HG03439 (cell line): ENCODE measurements around the gene BCL2L1.
"Not testable (repeated sequence)": the region's sequence is repeated elsewhere in the genome, so short reads cannot be mapped to it uniquely, and the experiment has no call there.

ENCODE experiments used
- ATAC-seq: cut with Tn5 transposase; IDR thresholded peaks from one replicate; pipeline ENCODE4 v1.9.1; 2021; ENCODE audit warnings: mild to moderate bottlenecking, moderate library complexity; ENCODE audit not compliant: unreplicated experiment

BCL2L1 gene

DNA sequence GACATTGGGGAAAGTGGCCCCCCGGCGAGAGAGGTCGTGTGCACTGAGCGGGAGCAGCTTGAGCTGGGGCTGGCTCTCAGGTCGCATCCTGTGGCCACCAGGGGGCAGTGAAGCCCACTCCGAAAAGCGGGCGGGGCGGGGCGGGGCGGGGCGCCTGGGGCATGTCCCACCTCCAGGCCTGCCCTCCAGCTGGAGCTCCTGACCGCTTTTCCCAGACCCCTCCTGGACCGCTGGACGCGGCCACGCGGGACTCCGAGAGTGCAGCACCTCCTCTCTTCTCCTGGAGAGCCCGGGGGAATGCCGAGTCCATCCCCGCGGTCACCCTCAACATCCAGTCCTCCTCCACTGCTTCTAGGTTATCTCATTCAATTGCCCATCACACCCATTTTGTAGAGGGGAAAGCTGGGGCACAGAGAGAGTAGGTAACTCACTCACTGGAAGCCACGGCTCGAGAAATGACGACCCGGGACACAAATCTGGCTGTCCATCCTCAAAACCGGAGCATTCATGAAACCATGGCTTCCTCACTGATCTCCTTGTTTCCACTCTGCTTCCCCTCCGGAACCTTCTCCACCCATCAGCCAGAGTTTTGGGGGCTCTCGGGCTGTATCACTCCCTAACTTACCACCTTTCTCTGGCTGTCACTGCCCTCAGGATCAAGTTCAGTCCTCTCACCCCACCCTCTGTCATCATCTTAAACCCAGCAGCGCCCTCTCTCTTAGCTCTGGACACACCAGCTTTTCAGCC, 60.9 kb downstream of the BCL2L1 start:
- ATAC-seq: peak; percentile 59

DNA sequence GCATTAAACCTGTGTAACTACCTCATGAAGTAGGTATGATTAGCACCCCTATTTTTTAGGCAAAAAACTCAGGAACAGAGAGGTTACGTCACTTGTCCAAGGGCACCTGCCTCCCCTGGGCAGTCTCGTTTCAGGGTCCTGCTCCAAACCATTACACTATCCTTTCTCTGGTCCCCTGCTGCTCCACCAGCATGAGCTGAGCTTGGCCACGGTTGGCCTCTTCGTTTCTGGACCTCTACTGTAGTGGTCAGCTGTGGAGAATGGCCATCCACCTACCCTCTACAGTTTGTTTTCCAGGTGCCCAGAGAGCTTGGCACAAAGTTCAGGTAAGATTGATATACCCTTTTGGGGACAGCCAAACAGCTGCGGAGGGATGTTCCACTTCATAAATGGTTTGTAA, 68.1 kb downstream of the BCL2L1 start:
- ATAC-seq: no peak

DNA sequence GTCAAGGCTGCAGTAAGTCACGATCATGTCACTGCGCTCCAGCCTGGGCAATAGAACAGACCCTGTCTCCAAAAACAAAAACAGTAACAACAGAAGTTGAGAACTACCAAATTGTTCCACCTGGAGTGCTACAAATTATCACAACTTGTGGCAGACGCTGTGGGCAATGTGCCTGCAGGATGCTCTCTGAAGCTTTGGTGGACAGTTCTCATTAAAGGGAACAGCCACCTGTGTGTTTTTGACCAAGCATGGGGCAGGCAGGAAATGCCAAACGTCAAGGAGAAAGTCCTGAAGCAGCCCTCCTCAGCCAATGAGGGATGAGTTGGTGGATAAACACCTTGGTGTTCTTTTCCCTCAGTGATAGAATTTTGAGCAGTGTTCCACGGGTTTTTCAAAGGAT, 69.1 kb downstream of the BCL2L1 start:
- no peak for ATAC-seq

DNA sequence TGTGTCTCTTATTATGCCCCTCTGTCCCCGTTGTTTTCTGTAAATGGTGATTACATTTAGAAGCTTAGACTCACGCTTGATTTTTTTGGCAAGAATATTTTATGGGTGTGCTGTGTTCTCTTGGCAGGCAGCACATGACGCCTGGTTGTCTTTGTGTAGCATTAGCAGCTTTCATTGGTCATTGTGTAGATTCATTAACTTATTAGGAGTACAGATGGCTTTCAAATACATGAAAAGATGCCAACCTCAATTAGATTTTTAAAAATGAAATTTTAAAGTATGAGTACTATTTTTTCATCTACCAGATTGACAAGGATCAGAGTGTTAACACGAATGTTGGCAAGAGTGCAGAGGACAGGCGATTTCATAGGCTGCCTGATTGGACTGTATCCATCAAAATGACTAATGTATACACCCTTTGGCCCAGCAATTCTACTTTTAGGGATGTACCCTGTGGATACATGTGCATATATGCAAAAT, 69.7 kb downstream of the BCL2L1 start:
- ATAC-seq: no peak

DNA sequence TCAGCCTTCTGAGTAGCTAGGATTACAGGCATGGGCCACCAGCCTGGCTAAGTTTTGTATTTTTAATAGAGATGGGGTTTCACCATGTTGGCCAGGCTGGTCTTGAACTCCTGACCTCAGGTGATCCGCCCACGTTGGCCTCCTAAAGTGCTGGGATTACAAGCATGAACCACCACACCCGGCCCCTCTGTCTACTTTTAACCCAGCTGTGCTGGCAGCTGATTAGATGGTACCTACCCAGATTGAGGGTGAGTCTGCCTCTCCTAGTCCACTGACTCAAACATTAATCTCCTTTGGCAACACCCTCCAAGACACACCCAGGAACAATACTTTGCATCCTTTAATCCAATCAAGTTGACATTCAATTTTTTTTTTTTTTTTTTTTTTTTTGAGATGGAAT, 74.6 kb downstream of the BCL2L1 start:
- not testable (repeated sequence) for ATAC-seq

DNA sequence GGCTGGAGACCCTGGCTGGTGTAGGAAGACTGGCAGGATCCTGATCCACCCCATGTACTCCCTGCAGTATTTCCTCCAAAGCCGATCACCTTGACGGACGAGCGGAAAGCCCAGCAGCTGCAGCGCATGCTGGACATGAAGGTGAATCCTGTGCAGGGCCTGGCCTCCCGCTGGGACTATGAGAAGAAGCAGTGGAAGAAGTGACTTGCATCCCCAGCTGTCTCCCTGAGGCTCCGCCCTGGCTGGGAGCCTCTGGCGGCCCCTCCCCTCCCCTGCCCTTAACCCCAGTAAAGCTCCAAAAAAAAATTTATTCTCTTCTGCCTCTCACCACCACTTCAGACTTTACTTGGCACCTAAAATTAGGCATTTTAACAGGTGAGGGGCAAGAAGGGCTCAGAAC, 78.0 kb downstream of the BCL2L1 start:
- ATAC-seq: no peak

DNA sequence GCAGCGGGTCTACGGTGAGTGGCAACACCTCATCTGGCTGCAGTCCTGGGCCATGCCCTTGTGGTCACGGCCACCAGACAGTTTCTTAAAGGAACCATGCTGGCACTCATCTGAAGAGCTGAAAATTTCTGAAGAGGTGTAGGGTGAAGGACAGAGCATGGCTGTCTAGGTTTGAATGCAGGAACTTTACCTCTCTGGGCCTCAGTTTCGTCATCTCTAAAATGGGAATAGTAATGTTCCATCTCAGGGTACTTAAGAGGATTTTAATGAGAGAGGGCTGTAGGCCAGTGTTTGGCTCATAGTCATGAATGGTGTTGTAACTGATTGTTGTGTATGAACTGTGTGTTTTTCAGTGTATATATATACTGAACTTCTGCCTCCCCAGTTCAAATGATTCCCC, 79.1 kb downstream of the BCL2L1 start:
- ATAC-seq: no peak

DNA sequence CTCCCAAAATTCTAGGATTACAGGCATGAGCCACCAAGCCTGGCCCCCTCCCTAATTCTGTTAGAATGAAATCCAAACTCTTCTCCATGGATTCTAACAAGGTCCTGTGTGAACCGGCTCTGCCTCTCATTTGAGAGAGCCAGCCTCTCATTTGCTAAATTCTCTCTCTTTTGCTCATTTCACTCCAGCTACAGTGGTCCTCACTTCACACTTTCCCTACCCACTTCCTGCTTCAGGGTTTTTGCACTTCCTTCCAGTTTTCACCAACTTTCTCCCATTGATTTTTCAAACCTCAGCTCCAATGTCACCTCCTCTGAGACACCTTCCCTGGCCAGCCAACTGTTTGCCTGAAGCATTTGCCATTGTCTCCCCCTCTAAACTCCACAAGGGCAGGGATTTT, 79.8 kb downstream of the BCL2L1 start:
- ATAC-seq: no peak

DNA sequence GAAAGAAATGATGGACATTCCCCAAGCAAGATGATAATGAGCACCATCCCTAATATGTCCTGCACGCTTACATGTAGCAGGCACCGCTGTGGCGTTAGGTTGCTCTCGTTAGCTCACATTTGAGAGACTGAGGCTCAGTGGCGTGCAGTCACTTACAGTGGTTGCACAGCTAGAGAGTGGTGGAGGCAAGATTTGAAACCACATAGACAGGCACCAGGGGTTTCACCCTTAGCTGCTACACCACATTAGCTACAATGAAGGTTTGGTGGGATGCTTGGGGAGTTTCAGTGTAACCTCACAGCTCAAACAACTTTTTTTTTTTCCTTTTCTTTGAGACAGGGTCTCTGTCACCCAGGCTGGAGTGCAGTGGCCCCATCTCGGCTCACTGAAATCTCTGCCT, 81.3 kb downstream of the BCL2L1 start:
- no peak for ATAC-seq

DNA sequence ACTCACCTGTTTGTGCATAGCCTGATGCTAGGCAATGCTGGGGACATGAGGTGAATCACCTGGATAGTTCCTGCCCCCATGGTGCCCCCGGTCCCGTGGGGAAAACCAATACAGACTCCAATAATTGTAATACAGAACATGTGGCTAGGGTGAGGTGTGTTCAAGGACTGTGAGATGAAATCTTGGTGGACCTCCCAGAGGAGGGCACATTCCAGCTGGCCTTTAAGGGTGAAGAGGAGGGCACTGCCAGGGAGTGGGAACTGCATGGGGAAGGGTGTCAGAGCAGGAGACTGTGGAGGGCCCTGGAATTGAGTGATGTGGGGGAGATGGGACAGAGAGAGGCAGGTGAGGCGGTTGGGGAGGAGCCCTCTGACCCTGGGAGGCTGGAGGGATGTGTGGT, 82.4 kb downstream of the BCL2L1 start:
- ATAC-seq: no peak

DNA sequence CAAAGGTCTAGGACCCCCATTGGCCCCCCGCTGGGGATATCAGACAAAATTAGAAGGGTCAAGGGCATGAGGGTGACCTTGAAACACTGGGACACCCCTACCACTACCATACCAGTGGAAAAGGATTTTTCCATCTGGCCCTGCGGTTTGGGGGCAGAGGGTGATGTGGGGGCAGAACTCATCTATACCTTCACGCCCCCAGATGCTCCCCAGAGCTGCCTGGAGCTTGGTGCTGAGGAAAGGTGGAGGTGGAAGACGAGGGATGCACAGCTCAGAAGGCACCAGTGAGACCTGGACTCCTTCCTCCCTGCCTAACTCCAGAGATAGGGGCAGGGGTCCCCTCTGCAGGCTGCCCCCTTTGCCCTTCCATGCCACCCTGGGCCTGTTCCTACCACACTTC, 83.9 kb downstream of the BCL2L1 start:
- ATAC-seq: no peak

DNA sequence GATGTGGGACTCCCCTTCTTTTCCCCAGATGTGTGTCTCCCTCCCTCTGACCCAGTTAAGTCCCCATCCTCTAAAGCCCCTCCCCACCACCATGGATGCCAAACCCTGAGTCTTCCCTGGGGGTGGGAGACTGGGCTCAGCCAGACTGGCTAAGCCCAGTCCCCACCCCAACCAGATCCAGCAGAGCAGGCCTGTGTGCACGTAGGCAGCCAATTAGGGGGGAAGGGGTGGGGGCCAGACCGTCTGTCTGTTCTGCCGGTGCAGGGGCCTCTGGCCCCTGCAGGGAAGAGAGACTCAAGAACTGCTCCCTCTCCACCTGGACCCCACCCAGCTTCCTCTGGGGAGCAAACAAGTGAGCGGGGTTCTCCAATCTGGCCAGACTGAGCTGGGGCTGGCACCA, 84.4 kb downstream of the BCL2L1 start:
- no peak for ATAC-seq

DNA sequence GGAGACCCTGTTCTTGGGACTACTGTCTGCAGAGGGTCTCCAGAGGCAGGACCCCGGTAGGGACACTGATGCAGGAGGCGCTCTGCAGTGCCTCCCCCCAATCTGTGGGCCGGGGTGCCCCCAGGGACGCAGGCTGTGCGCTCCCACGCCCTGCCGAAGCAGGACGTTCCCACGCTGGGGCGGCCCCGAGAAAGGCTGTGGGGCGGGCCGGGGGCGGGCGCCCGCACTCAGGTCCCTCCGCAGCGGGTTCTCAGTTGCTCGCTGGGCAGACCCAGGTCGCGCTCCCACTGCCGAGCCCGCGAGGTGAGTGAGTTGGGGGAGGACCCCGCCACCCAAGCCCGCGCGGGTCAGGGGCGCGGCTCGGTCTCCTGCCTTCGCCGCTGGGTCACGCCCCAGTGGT, 85.0 kb downstream of the BCL2L1 start, which contains the start of gene COX4I2:
Gene COX4I2, plus strand, starts transcription at position 253 of the 400 bp plus-strand sequence. CDS start 1,106 bp downstream, outside the sequence.
- ATAC-seq: no peak

DNA sequence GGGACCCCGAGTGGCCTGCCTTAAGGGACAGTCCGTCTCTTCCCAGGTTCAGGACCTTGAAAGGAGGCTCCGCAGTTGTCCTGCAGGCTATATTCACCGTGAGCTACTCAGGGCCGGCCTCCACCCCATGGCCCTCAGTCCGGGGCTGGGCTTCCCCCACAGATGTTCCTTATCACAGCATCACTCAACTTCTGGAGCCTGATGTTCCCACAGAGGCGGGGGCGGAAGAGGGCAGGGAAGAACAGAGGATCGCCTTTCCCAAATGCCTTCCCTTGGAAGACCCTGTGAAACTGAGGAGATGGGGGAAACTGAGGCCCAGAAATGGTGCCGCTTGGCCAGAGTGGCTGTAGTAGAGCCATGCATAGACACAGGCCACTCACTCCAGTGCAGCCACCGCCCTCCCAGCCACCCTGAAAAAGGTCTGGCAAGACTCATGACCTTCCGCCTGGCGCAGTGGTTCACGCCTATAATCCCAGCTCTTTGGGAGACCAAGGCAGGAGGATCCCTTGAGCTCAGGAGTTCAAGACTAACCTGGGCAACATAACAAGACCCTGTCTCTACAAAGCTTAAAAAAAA, 89.2 kb downstream of the BCL2L1 start:
- ATAC-seq: no peak

DNA sequence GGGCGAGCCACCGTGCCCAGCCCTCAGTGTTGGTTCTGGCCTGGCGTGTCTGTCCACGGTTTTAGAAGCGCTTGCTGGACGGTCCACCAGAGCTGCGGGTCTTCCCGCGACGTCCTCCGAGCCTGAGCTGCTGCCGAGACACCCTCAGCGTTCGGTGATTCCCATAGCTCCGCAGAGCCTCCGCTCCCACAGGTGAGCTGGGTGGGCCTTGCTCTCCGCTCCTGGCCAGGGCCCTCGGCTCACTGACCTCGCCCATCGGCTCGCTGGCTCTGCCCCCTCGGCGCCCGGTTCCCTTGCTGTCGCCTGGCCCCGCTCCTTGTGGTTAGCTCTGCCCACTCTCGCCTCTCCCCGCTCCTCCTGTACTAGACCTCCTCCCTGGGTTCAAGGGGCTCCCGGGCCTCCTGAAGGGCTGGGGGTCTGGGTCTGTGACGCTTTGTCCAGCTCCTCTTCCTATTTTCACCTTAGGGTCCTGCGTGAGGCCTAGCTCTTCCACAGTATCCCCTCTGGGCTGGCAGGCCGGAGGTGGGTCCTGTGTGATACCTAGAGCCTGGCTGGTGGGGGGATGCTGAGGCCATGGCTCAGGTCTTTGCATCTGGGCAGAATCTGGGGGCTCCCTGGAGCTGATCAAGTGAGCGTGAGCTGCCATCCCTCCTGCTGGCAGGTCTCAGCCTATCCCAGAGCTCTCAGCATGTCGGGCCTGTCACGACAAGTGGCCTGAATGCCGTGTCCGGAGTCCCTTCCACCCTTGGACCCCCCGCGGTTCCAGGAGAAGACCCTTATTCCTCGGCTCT, 89.9 kb downstream of the BCL2L1 start:
- ATAC-seq: no peak

DNA sequence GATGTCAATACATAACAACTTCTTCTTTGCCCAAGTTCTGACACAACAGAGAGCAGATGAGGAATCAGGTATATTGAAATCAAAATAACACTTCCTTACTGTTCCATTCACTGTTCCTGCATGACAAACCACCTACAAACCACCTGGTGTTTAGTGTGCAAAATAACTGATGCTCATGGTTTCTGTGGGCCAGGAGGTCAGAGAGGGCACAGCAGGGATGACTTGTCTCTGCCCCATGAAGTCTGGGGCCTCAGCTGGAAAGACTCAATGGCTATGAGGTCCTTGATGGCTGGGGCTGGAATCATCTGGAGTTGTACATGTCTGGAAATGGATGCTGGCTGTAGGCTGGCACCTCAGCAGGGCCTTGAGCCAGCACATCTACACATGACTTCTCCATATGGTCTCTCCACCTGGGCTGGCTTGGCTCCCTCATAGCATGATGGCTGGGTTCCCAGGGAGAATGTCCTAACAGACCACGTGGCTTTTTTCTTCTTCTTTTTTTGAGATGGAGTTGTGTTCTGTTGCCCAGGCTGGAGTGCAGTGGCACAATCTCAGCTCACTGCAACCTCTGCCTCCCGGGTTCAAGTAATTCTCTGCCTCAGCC, 92.4 kb downstream of the BCL2L1 start:
- no peak for ATAC-seq

DNA sequence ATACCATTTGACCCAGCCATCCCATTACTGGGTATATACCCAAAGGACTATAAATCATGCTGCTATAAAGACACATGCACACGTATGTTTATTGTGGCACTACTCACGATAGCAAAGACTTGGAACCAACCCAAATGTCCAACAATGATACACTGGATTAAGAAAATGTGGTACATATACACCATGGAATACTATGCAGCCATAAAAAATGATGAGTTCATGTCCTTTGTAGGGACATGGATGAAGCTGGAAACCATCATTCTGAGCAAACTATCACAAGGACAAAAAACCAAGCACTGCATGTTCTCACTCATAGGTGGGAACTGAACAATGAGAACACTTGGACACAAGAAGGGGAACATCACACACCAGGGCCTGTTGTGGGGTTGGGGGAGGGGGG, 94.6 kb downstream of the BCL2L1 start:
- ATAC-seq: not testable (repeated sequence)

DNA sequence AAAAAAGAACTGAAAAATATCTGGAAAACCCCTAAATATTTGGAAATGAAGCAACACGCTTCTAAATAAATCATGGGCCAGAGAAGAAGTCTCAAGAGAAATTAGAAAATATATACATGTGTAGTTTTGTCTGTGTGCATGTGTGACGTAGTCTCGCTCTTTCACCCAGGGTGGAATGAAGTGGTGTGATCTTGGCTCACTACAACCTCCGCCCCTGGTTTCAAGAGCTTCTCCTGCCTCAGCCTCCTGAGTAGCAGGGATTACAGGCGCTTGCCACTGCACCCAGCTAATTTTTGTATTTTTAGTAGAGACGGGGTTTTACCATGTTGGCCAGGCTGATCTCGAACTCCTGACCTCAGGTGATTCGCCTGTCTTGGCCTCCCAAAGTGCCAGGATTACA, 96.1 kb downstream of the BCL2L1 start:
- ATAC-seq: not testable (repeated sequence)

DNA sequence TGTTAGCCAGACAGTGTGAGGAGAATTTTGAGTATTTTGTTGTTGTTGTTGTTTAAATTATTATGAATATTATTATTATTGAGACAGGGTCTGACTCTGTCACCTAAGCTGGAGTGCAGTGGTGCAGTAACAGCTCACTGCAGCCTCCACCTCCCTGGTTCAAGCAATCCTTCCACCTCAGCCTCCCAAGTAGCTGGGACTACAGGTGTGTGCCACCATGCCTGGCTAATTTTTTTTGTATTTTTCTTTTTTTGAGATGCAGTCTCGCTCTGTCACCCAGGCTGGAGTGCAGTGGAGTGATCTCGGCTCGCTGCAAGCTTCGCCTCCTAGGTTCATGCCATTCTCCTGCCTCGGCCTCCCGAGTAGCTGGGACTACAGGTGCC, 99.6 kb downstream of the BCL2L1 start:
- ATAC-seq: not testable (repeated sequence)

DNA sequence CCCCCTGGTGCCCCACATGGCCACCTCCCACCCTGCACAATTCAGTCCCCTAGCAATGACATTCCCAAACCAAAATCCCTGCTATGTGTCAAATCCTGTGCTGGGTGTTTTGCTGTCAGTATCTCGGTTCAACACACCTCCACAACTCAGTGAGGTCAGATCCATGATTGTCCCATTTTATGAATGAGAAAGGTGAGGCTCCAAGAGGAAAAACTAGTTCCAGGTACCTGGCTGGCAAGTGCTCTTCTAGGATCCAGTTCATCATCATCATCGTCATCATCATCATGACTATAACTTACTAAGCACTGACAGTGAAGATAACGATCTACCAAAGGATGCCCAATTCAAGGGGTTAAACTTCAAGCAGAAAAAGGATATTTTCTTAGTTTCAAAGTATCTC, 102.4 kb downstream of the BCL2L1 start:
- ATAC-seq: no peak

DNA sequence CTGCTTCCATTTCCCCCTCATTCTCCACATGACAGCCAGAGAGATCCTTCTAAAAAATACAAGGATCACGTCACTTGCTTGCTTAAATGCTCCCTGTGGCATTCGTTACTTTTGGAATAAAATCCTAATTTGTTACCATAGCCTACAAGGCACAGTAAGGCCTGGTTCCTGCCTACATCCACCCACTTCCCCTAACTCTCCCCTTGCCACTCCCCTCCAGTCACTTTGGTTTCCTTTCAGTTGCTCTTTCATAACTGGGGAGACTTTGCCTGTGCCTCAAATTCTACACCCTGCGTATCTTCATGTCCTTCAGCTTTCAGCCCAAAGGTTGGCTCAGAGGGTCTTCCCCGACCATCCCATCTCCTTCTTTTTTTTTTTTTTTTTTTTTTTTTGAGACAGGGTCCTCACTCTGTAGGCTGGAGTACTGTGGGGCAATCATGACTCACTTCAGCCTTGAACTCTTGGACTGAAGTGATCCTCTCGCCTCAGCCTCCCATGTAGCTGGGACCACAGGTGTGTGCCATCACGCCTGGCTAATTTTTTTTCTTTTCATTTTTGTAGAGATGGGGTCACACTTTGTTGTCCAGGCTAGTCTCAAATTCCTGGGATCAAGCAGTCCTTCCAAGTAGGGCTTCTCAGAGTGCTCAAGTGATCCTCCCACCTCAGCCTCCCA, 105.1 kb downstream of the BCL2L1 start:
- no peak for ATAC-seq
